Measurements from ENCODE around the gene TRIM69.

The TRIM69 gene

DNA sequence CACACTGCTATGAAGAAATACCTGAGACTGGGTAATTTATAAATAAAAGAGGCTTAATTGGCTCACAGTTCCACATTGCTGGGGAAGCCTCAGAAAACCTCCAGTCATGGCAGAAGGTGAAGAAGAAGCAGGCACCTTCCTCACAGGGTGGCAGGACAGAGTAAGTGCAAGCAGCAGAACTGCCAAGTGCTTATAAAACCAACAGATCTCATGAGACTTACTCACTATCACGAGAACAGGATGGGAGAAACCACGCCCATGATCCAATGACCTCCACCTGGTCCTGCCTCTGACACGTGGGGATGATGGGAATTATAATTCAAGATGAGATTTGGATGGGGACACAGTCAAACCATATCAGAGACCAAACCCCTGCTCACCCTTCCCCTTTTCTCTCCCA lies 75.0 kb downstream of the TRIM69 start:
- no peak for DNase-seq

DNA sequence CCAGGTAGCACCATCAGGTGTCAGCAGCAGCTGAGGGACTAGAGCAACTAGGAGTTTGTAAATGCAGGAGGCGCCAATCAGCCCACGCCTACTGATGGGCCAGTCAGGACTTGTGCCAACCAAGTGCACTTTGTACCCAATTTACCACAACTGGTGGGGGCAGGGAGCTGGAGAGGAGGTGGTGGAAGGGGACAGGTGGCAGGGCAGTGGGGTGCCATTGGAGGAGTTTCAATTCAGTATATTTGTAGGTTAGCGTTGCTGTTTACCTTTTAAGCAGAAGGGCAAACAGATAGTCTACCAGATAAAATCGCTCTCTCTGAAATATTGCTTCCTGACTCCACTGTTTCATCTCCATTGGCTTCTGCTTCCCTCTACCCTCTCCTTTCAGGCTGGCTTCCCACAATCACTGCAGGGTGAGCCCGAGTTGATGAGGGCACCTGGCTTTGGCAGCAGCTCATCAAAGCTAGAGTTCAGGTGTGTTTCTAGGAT lies 75.7 kb downstream of the TRIM69 start:
- no peak for DNase-seq

DNA sequence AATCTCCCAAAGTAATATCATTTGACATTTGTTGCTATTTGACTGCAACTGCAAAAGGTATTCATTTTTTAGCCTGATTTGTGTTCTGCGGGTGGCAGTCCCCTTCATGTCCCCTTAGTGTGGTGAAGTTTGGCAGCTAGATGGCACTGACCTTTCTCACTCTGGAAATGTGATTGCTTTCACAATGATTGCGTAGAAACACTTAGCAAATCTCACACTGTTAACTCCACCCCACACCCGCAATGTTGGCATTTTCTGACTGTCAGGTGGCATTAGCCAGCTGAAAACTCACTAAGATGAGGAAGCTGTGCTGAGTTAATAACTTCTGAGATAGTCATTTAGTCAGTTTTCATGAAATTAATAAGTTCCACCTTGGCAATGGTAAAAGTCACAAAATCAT lies 76.9 kb downstream of the TRIM69 start:
- no peak for DNase-seq
